Brain pericyte (primary cell): ENCODE results near the gene RAB40B.

Experiments used
- DNase-seq: peaks from one replicate; pipeline ENCODE4 v3.0.0-alpha.2; 2012; ENCODE audit warnings: low read depth, low spot score

Gene RAB40B

GRCh38 chr17:82716203-82717010, 17.9 kb upstream of the RAB40B start, which contains the start of gene FN3KRP:
FN3KRP (plus strand) TSS chr17:82716706; CDS start chr17:82716756, 50 bp downstream.
- DNase-seq: peak; percentile 73

- no peak for DNase-seq
These were observed 14.7 kb upstream of the RAB40B start for GRCh38 chr17:82713071-82713723.

GRCh38 chr17:82710499-82711232, 12.2 kb upstream of the RAB40B start:
- no peak for DNase-seq

GRCh38 chr17:82709676-82710498, 11.4 kb upstream of the RAB40B start:
- DNase-seq: no peak

- no peak for DNase-seq
These were observed 10.7 kb upstream of the RAB40B start for GRCh38 chr17:82709024-82709675.

- no peak for DNase-seq
These were observed 7.3 kb upstream of the RAB40B start for GRCh38 chr17:82705756-82706155.

- DNase-seq: no peak
These were observed 6.4 kb upstream of the RAB40B start for GRCh38 chr17:82704886-82705285.

GRCh38 chr17:82703935-82704865, 5.7 kb upstream of the RAB40B start:
- DNase-seq: no peak

GRCh38 chr17:82703036-82703745, 4.7 kb upstream of the RAB40B start:
- DNase-seq: no peak

GRCh38 chr17:82702231-82702927, 3.9 kb upstream of the RAB40B start:
- DNase-seq: no peak

GRCh38 chr17:82699551-82699950, 1.1 kb upstream of the RAB40B start:
- DNase-seq: no peak

GRCh38 chr17:82698974-82699442, 510 bp upstream of the RAB40B start:
- DNase-seq: no peak

- DNase-seq: no peak
These were observed 762 bp downstream of the RAB40B start for GRCh38 chr17:82697808-82698064.

GRCh38 chr17:82696916-82697807, 1.3 kb downstream of the RAB40B start:
- no peak for DNase-seq

GRCh38 chr17:82696259-82696658, 2.2 kb downstream of the RAB40B start:
- DNase-seq: no peak

GRCh38 chr17:82694647-82695046, 3.9 kb downstream of the RAB40B start:
- DNase-seq: no peak

GRCh38 chr17:82693168-82693867, 5.2 kb downstream of the RAB40B start:
- DNase-seq: no peak
